Sigmoid colon (tissue), 7 donors: ENCODE results near the gene TTC38. TPM values are rescaled to one million over a fixed set of nuclear protein-coding genes. Genes with fewer than 3 reads are reported as not detected.
"Not testable (repeated sequence)": the region's sequence is repeated elsewhere in the genome, so short reads cannot be mapped to it uniquely, and the experiment has no call there.

Experiments used
- DNase-seq: peaks from one replicate; pipeline ENCODE4 v3.0.0-alpha.2; 2019
- H3K27ac ChIP-seq, 4 donors: fragments of 200-600 bp; sonication (generic); one replicate each; pipeline ENCODE4 v1.5.1; 2016 to 2019; ENCODE audit warnings: mild to moderate bottlenecking in 1 of 4
- H3K27me3 ChIP-seq, 3 donors: fragments of 200-600 bp; sonication (generic); one replicate each; pipeline ENCODE4 v1.5.1; 2019; ENCODE audit warnings: mild to moderate bottlenecking in 1 of 3
- H3K36me3 ChIP-seq, 4 donors: fragments of 200-600 bp; sonication (generic); one replicate each; pipeline ENCODE4 v1.5.1; 2016 to 2019
- H3K4me1 ChIP-seq, 4 donors: fragments of 200-600 bp; sonication (generic); one replicate each; pipeline ENCODE4 v1.5.1; 2017 to 2019
- H3K4me3 ChIP-seq, 4 donors: fragments of 200-600 bp; sonication (generic); one replicate each; pipeline ENCODE4 v1.5.1; 2017 to 2019; ENCODE audit warnings: mild to moderate bottlenecking in 2 of 4, moderate library complexity in 1 of 4
- H3K9me3 ChIP-seq, 4 donors: fragments of 200-600 bp in 3 of 4; sonication (generic) in 3 of 4; one replicate each; pipeline versions ENCODE4 v1.5.1 to v1.6.1; 2013 to 2019
- CTCF ChIP-seq, 4 experiments: fragments of 450-650 bp in 3 of 4; fragments of 200-600 bp in 1 of 4; IDR thresholded peaks; one replicate each; pipeline ENCODE4 v1.5.1; 2016 to 2019; ENCODE audit warnings: antibody characterized with exemption in 4 of 4, mild to moderate bottlenecking in 3 of 4, moderate library complexity in 2 of 4
- EP300 ChIP-seq, 4 donors: sonication (generic); formaldehyde crosslinking; IDR thresholded peaks; one replicate each; pipeline ENCODE4 v1.6.1; 2017; ENCODE audit warnings: antibody characterized with exemption in 4 of 4
- POLR2A ChIP-seq, 2 donors: fragments of 450-650 bp; IDR thresholded peaks; one replicate each; pipeline ENCODE4 v1.6.1; 2016; ENCODE audit warnings: antibody characterized with exemption in 2 of 2, mild to moderate bottlenecking in 2 of 2, moderate library complexity in 2 of 2
- POLR2AphosphoS5 ChIP-seq, 4 donors: sonication (generic); formaldehyde crosslinking; IDR thresholded peaks; one replicate each; pipeline ENCODE4 v1.6.1; 2017; ENCODE audit warnings: antibody characterized with exemption in 4 of 4
- WGBS, 2 donors: extraction: QIAGEN DNeasy Blood & Tissue Kit; methylation state at CpG; one replicate each; pipeline ENCODE4 v1.1.7; 2013; 5-methylcytosine and 5-hydroxymethylcytosine counted together
- intact Hi-C: fragments of 100-400 bp; cut with DNase I; formaldehyde crosslinking; loops from one replicate; pipeline ENCODE4 v1.15.1; 2023
- polyA plus RNA-seq, 3 donors: library from polyadenylated mRNA; stranded (reverse); fragments of 200-250 nt; gene quantifications; one replicate each; pipeline ENCODE4 v1.2.3, GENCODE V29; 2013
- total RNA-seq, 4 donors: library from RNA; depleted of rRNA; stranded (reverse); fragments of >200 nt; gene quantifications; one replicate each; pipeline ENCODE4 v1.1.0, GENCODE V29; 2016
- donor health status: healthy with polysubstance abuse.
- donor health status: Bipolar disorder and iron deficiency.
- donor health status: healthy.

The TTC38 gene
- total and polyA plus RNA-seq, 7 donors: 34.6 to 105 (median 56.0) TPM

- Histone ChIP-seq H3K4me3 (no peak overlapping the region), H3K4me1 (no peaks in the 10 kb centered on the region), H3K36me3 (no peaks in the 10 kb centered on the region), H3K9me3 (no peaks in the 10 kb centered on the region), H3K27me3 (no peaks in the 10 kb centered on the region), H3K27ac (no peak overlapping the region)
- intact Hi-C loops: no loop called here
- DNase-seq: no peak
- TF ChIP-seq POLR2A (IDR thresholded peaks at IDR 0.05): no peak
- no peak for TF ChIP-seq CTCF (IDR thresholded peaks at IDR 0.05)
- no peak for TF ChIP-seq POLR2AphosphoS5 (IDR thresholded peaks at IDR 0.05)
- no peak for TF ChIP-seq EP300 (IDR thresholded peaks at IDR 0.05)
- 94 to 97% methylated on average over 23 of the region's 23 CpGs for WGBS, 2 donors
Observed at GRCh38 chr22:46308283-46308988, 40.6 kb downstream of the TTC38 start.

- H3K27ac ChIP-seq: no peak overlapping the region
- H3K4me1 ChIP-seq: no peaks in the 10 kb centered on the region
- no peaks in the 10 kb centered on the region for H3K27me3 ChIP-seq
- DNase-seq: no peak
- H3K9me3 ChIP-seq: no peaks in the 10 kb centered on the region
- H3K4me3 ChIP-seq: no peak overlapping the region
- intact Hi-C loops: no loop called here
- no peak for TF ChIP-seq POLR2A (IDR thresholded peaks at IDR 0.05)
- no peak for TF ChIP-seq EP300 (IDR thresholded peaks at IDR 0.05)
- no peak for TF ChIP-seq POLR2AphosphoS5 (IDR thresholded peaks at IDR 0.05)
- no peak for TF ChIP-seq CTCF (IDR thresholded peaks at IDR 0.05)
- no peaks in the 10 kb centered on the region for H3K36me3 ChIP-seq
- 96 to 97% methylated on average over 15 of the region's 15 CpGs for WGBS, 2 donors
Observed at GRCh38 chr22:46309526-46310085, 41.8 kb downstream of the TTC38 start.

- H3K27ac ChIP-seq: no peak overlapping the region
- 98% methylated on average over 8 of the region's 8 CpGs for WGBS, 2 donors
- intact Hi-C loops: no loop called here
Observed at GRCh38 chr22:46312056-46312455, 44.2 kb downstream of the TTC38 start.

GRCh38 chr22:46312848-46313247 lies 45.0 kb downstream of the TTC38 start:
- H3K4me3 ChIP-seq, H3K36me3 ChIP-seq, DNase-seq, H3K4me1 ChIP-seq, intact Hi-C loops, H3K9me3 ChIP-seq, H3K27me3 ChIP-seq, H3K27ac ChIP-seq: not testable (repeated sequence)
- 95 to 96% methylated on average over 2 of the region's 2 CpGs for WGBS, 2 donors

More at GRCh38 chr22:46312056-46312455, 44.2 kb downstream of the TTC38 start:
- no peak overlapping the region for H3K4me3 ChIP-seq
- no peaks in the 10 kb centered on the region for H3K27me3 ChIP-seq
- TF ChIP-seq CTCF (IDR thresholded peaks at IDR 0.05) (no peak), POLR2A (IDR thresholded peaks at IDR 0.05) (no peak), POLR2AphosphoS5 (IDR thresholded peaks at IDR 0.05) (no peak), EP300 (IDR thresholded peaks at IDR 0.05) (no peak)
- no peaks in the 10 kb centered on the region for H3K9me3 ChIP-seq
- no peak for DNase-seq
- H3K4me1 ChIP-seq: no peaks in the 10 kb centered on the region
- no peaks in the 10 kb centered on the region for H3K36me3 ChIP-seq

- no peaks in the 10 kb centered on the region for H3K4me1 ChIP-seq
- TF ChIP-seq EP300 (IDR thresholded peaks at IDR 0.05) (no peak), POLR2A (IDR thresholded peaks at IDR 0.05) (no peak), POLR2AphosphoS5 (IDR thresholded peaks at IDR 0.05) (no peak), CTCF (IDR thresholded peaks at IDR 0.05) (no peak)
- H3K9me3 ChIP-seq: no peaks in the 10 kb centered on the region
- 93 to 98% methylated on average over 12 of the region's 12 CpGs for WGBS, 2 donors
- DNase-seq: no peak
- no peaks in the 10 kb centered on the region for H3K36me3 ChIP-seq
- no peak overlapping the region for H3K27ac ChIP-seq
- no peaks in the 10 kb centered on the region for H3K27me3 ChIP-seq
- intact Hi-C loops: loop anchor here (5.0 kb wide), 1 partner anchor 324 kb away; no protein-coding TSS in a partner anchor
- no peak overlapping the region for H3K4me3 ChIP-seq
Observed at GRCh38 chr22:46315976-46316375, 48.2 kb downstream of the TTC38 start.
